HG03354 (cell line): ENCODE data around the gene INSRR.

Experiments used
- ATAC-seq: cut with Tn5 transposase; IDR thresholded peaks from one replicate; pipeline ENCODE4 v1.9.1; 2021; ENCODE audit warnings: mild to moderate bottlenecking; ENCODE audit not compliant: unreplicated experiment, poor library complexity, severe bottlenecking

Gene INSRR

DNA sequence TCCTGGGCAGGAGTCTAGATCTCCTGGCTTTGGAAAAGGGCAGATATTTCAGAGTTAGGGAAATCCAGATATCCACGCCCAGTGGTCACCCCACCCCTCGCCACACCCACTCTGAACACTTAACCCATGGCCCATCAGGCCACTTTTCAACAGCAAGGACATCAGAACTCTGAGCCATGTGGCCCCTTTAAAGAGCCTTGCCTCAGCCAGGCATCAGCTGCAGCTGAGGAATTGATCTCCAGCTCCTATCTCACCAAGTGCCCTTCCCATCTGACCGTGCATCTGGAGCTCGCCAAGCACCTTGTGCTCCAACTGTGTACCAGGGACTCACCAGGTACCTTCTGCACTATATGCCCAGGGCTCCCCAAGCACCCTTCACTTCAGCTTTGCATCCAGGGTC lies 22.0 kb downstream of the INSRR start:
- ATAC-seq = no peak

GRCh38 chr1:156836041-156836654 lies 22.8 kb downstream of the INSRR start:
- no peak for ATAC-seq

DNA sequence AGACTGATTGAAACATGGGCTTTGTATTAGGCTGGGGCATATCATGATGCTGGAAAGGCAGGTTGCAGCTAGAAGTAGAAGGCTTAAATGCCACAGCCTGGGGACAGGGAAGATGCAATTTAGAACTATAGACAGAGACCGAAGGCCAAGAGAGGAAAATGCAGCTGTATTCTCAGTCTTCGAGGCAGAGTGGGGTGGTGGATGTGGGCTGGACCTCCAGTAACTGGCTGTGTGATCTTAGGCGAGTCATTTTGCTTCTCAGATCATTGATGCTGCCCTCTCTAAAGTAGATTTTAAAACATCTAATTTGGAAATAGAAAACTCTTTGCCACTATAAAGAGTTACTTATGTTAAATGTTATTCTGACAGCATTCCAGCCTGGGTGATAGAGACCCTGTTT lies 24.6 kb downstream of the INSRR start:
- no peak for ATAC-seq

DNA sequence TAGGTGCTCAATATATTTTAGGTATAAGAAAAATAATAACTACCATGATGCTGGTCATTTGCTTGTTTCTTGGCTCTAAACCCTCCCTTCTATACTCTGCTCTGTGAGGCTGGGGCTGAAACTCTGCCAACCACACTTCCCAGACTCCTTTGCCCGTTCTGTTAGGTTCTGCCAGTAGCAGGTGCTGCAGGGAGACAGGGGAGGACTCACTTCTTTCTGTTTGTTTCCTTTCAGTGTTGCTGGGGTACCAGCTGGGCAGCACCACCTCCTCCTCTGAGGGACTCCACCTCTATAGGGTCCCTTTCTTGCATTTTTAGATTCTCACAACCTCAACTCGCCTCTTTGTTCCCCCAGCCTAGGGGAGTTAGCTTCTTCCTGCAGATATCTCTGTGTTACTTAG lies 25.3 kb downstream of the INSRR start:
- ATAC-seq = no peak

GRCh38 chr1:156832434-156832833 lies 26.5 kb downstream of the INSRR start:
- no peak for ATAC-seq

DNA sequence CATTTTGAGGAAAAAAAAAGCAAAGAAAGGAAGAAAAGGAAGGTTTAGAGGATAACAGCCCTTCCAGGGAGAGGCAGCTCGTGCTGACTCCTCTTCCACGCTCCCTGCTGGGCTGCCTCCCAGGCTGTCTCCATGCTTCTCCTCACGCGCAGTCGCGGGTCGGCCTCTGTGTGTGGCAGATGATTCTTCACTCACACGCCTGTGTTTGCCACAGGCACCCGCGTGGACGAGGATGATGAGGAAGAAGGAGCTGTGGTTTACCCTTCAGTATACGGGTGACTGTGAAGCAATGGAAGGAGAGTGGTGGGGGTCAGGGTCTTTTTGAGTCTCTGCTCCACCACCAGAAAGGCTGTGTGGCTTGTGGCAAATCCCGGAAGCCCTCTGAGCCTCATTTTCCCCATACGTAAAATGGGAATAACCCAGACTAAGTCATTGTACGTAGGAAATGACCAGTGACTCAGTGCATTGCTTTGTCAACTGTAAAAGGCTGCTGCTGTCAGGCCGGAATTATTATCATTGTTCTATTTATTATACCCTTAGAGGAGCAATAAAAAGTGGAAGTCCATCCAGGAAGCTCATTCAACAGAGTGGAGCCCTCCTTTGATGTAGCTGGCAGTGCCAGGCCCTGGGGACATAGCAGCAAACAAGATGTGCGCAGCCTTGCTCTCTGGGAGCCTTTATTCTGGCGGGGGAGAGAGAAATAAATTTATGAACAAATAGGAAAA lies 30.4 kb downstream of the INSRR start:
- no peak for ATAC-seq

GRCh38 chr1:156826630-156827029 lies 32.3 kb downstream of the INSRR start:
- no peak for ATAC-seq

GRCh38 chr1:156823210-156823790 lies 35.6 kb downstream of the INSRR start:
- no peak for ATAC-seq

GRCh38 chr1:156822680-156823079 lies 36.2 kb downstream of the INSRR start:
- no peak for ATAC-seq

- no peak for ATAC-seq
Observed at GRCh38 chr1:156821801-156822200, 37.1 kb downstream of the INSRR start.

DNA sequence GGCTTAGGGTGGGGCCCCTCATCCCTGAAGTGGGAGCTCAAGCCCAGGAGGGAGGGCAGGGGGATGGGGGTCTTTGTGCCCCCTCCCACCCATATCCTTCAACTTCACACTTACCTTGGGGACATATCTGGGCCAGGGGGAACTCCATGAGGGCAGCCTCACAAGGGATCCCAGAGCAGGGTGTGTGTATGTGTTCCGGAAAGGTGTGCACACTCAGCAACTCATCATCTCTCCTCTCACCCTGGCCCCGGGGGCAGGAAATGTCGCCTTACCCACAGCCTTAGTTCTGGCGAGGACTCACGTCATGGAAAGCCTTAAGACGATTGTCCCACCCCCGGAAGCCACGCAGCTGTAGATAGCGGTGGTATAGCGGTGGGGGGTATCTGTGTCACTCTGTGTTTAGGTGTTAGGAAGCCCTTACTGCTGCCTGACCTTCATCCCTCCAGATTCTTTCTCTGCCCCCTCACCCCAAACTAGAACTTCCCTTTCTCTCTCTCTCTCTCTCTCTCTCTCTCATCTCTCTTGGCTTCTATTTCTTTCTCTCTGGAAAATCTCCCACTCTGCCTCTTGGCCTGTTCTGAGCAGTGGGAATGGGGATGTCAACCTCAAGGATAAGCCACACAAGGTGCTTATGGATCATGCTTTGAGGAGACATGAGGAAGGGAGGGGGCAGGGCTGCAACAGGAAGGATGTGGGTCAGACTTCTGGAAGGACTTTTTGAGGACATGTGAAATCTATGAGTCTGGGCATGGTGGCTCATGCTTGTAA lies 42.2 kb downstream of the INSRR start, which contains the start of gene SH2D2A:
Gene SH2D2A, minus strand, starts transcription at position 288 of the 768 bp plus-strand sequence. Its CDS starts 140 bp downstream, at position 148.
- ATAC-seq = peak; percentile 87

DNA sequence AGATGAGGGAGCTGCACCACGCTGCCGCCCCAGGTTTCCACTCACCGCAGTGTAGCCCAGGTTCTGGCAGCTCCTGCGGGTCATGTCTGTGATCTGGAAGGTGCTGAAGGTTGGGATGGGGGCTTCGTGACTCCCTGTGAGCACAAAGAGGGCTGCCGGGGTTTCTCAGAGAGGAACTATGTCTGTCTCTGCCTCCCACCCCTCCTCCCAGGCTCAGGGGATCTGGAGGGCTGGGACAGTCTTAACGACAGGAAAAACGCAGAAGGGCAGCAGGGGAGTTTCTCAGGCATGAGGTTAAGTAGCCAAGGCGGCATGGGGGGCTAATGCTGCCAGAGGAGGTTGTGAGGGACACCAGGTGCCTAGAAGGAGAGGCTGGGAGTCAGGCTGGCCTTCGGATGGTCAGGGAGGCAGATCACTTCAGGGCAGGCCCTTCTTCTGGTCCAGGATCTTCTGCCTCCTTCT lies 42.9 kb downstream of the INSRR start:
- ATAC-seq = no peak

GRCh38 chr1:156815307-156815826 lies 43.5 kb downstream of the INSRR start:
- no peak for ATAC-seq

- no peak for ATAC-seq
Observed at GRCh38 chr1:156814571-156815260, 44.2 kb downstream of the INSRR start.

DNA sequence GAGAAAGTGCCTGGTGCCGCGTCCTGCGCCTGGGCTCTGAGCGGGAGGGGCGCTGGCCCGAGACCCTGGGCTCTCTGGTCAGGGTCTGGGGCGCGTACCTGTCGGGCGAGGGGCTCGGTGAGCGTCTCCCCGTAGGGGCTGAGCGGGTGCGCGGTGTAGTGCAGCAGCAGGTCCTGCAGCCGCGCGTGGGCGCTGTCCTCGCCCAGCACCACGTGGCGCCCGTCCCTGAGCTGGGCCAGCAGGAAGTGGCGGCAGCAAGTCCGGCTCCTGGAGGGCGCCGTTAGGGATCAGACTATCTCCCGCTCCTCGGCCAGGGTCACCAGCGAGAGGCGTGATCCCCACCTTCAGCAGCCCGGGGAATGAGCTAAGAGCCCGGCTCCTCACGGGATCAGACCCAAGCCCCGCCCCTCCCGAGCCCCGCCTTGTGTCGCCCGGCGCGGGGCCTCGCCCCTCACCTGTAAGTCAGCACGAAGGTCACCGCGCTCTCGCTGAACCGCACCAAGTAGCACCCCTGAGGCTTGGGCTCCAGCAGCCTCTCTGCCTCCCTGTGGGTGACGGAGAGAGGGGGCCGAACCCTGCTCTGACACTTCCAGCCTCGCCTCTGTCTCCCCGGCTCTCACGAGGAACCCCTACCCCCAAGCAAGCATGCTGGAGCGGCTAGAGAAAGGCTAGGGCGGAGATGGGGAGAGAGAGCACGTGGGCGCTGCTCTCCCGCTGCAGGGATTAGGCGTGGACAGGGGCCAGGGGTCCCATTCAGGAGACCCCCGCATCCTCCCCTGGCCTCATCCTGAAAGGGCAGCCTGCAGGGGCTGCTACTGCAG lies 45.0 kb downstream of the INSRR start:
- ATAC-seq = peak; percentile 48

GRCh38 chr1:156813298-156813697 lies 45.6 kb downstream of the INSRR start:
- no peak for ATAC-seq

- ATAC-seq = no peak
Observed at GRCh38 chr1:156812293-156812990, 46.5 kb downstream of the INSRR start.

DNA sequence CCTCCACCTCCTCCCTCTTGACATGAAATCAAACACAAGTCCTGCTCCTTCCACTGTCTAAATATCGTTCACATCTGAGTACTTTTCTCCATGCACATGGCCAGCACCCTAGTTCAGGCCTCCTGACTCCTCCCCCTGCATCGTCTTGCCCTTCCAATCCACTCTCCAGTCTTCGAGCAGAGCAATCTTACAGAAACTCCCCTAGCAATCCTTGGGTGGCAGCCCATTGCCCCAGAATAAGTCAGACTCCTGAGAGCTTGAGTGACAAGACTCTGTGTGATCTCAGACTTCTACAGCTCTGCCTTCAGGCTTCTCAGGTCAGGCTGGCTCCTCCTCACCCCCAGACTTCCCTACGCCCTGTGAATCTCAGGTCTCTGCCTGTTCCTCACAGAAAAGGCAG lies 47.7 kb downstream of the INSRR start:
- ATAC-seq = no peak
